G401.6 (cell line): ENCODE measurements around the gene ANTXRL.
"Not testable (repeated sequence)": the region's sequence is repeated elsewhere in the genome, so short reads cannot be mapped to it uniquely, and the experiment has no call there.

Source experiments
- FAIRE-seq: peaks from 2 replicates; lab custom pipeline; 2012; peaks lifted over from hg19 to GRCh38; lab: Jason Lieb, UNC

Gene ANTXRL

DNA sequence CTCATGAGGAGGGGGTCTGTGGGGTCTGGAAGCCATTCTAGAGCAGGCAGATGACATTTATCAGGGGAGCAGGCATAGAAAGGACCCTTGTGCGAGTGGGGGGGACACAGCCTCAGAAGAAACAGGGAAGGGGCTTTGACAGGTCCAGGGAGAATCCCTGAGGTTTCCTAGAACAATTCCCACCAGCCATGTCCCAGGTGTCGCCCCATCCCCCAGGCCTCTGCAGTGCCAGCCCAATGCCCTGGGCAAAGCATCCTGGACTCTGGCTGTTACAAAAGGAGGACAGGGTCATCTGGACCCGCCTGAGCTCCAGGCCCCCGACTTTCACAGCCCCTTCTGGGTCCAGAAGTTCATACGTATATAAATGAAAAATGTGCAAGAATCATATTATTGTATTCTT lies 80.4 kb downstream of the ANTXRL start:
- FAIRE-seq = not testable (repeated sequence)

DNA sequence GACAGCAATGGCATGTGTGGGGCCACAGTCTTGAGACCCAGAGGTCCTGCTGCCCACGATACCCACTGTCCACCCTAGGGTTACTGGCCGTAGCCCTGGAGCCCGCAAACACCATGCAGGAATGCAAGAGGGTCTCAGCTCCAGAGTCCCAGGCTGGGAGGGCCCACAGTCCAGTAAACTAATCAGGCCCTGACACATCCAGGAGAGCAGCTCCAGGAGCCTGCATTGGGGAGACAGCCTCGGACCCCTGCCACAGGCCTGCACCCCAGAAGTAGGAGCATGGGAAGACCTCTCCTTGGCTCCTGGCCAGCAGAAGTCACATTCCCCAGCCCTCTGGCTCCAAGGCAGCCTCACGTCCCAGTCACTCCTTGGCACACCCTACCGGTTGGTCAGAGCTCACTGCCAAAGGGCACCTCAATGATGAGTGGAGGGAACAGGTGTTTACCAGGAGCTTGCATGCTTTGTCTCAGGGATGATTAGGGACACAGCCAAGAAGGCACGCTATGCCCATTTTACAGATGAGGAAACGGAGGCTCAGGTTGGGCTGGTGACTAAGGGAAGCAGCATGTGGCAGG lies 81.0 kb downstream of the ANTXRL start:
- FAIRE-seq = not testable (repeated sequence)

- not testable (repeated sequence) for FAIRE-seq
These were observed 82.2 kb downstream of the ANTXRL start for GRCh38 chr10:46368956-46369355.

DNA sequence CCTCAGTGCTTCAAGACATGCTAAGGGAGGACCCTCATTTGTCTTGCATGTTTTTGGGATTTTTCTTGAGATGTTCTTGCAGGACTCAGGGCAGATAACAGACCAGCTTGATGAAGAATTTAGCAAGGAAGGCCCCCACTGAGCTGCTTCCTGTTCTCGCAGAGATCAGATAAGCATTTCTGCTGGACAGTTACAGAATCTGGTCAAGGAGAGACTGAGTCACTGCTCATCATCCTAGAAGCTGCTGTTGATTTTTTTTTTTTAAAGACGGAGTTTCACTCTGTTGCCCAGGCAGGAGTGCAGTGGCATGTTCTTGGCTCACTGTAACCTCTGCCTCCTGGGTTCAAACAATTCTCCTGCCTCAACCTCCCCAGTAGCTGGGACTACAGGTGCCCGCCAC lies 87.6 kb downstream of the ANTXRL start:
- FAIRE-seq = not testable (repeated sequence)

DNA sequence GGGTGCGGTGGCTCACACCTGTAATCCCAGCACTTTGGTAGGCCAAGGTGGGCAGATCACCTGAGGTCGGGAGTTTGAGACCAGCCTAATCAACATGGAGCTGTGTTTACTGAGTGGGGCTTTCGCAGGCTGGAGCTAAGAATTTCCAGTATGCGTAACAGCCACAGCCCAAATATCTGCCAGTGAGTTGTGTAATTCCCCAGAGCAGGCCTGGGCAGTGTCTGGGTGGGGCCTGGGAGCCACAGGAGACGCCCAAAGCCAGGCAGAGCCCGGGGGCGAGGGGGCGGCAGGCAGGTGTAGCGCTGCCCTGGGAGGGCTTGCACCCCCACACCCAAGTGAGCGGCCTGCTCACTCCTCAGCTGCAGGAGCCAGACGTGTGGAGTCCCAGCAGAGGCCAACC lies 88.6 kb downstream of the ANTXRL start, which contains the start of gene ANXA8L1:
TSS of gene ANXA8L1 (plus strand) at position 371 of the 400 bp plus-strand sequence. CDS start 76 bp downstream, outside the sequence.
- not testable (repeated sequence) for FAIRE-seq

GRCh38 chr10:46377022-46377421 lies 90.2 kb downstream of the ANTXRL start:
- not testable (repeated sequence) for FAIRE-seq

DNA sequence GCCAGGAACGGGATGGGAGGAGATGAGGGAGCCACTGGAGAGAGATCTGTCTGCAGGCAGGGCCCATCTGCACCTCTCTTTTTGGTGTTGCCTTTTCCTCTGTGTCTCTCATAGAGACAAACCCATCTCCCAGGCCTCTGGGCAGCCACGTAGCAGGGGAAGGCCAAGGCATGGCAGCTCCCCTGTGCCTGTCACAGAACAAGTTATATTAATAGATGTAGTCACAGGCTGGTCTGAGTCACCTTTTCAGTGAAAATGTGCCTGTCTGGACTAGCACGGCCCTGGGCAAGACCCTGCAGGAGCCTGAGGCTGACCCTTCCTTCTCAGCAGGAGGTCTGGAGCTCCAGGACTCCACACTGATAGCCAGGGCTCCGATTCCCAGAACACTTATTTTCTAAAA lies 90.9 kb downstream of the ANTXRL start:
- FAIRE-seq = not testable (repeated sequence)

- FAIRE-seq = not testable (repeated sequence)
These were observed 91.3 kb downstream of the ANTXRL start for GRCh38 chr10:46378108-46378507.

DNA sequence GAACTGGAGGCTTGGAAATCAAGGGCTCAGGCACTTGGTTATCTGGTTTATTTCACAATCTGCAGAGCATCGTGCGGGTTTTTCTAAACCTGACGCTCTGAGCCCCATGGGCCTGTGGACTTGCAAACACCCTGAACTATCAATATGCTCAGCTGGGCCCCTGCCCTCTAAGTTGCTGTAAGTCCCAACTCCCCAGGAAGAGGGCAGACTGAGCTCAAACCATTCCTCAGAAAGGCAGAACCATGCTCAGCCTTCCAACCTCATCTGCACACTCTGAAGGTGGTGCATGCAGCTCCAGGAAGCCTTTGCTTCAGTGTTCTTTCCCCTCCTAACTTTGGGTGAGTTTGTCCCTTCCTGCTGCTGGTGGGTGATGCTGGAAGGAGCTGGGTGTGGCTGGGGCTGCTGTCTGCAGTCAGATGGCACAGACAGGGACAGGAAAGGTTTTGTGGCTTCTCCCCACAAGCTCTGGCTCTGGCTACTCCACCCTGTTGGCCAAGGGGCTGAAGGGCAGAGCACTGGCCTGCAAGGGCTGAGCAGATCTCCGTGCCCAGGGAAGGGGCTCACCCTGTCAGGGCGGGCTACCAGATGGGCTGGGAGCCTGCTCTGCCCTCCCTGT lies 92.5 kb downstream of the ANTXRL start:
- not testable (repeated sequence) for FAIRE-seq
